Peyer's patch (tissue), 4 donors: Measurements from ENCODE around the gene CUBN. TPM values are rescaled to one million over a fixed set of nuclear protein-coding genes. Genes with fewer than 3 reads are reported as not detected.
A peak's percentile ranks its signal among the peaks of the same experiment; 100 is the strongest.

Source experiments
- DNase-seq, 3 donors: peaks; one replicate each; pipeline ENCODE4 v3.0.0-alpha.2; 2017 to 2019
- H3K27ac ChIP-seq, 4 donors: fragments of 200-600 bp; sonication (generic); one replicate each; pipeline ENCODE4 v1.5.1; 2016 to 2019
- H3K27me3 ChIP-seq, 2 donors: fragments of 200-600 bp; sonication (generic); one replicate each; pipeline ENCODE4 v1.5.1; 2019
- H3K36me3 ChIP-seq, 3 donors: fragments of 200-600 bp; sonication (generic); one replicate each; pipeline ENCODE4 v1.5.1; 2016 to 2019
- H3K4me1 ChIP-seq, 4 donors: fragments of 200-600 bp; sonication (generic); one replicate each; pipeline ENCODE4 v1.5.1; 2016 to 2019
- H3K4me3 ChIP-seq, 4 donors: fragments of 200-600 bp; sonication (generic); 1 replicate in 3 of 4; 2 replicates in 1 of 4; pipeline ENCODE4 v1.5.1; 2016 to 2019; ENCODE audit warnings: mild to moderate bottlenecking in 1 of 4
- H3K9me3 ChIP-seq, 4 donors: fragments of 200-600 bp; sonication (generic); one replicate each; pipeline ENCODE4 v1.5.1; 2016 to 2019; ENCODE audit warnings: mild to moderate bottlenecking in 1 of 4
- POLR2A ChIP-seq, 2 donors: fragments of 450-650 bp; IDR thresholded peaks; one replicate each; pipeline ENCODE4 v1.5.1; 2017; ENCODE audit warnings: antibody characterized with exemption in 2 of 2, mild to moderate bottlenecking in 2 of 2, moderate library complexity in 2 of 2
- total RNA-seq, 4 donors: library from RNA; depleted of rRNA; stranded (reverse); fragments of >200 nt; gene quantifications; one replicate each; pipeline ENCODE4 v1.1.0, GENCODE V29; 2016
- TF ChIP-seq, protein P1 (sequence below), 6 experiments: fragments of 450-650 bp in 4 of 6; fragments of 200-600 bp in 2 of 6; sonication (generic) in 1 of 6; IDR thresholded peaks; one replicate each; pipeline ENCODE4 v1.5.1; 2017 to 2019; ENCODE audit warnings: antibody characterized with exemption in 6 of 6, mild to moderate bottlenecking in 3 of 6, moderate library complexity in 1 of 6

Gene CUBN
- total RNA-seq, 4 donors from 2014 or later, result 2.5 to 329 (median 126) TPM

DNA sequence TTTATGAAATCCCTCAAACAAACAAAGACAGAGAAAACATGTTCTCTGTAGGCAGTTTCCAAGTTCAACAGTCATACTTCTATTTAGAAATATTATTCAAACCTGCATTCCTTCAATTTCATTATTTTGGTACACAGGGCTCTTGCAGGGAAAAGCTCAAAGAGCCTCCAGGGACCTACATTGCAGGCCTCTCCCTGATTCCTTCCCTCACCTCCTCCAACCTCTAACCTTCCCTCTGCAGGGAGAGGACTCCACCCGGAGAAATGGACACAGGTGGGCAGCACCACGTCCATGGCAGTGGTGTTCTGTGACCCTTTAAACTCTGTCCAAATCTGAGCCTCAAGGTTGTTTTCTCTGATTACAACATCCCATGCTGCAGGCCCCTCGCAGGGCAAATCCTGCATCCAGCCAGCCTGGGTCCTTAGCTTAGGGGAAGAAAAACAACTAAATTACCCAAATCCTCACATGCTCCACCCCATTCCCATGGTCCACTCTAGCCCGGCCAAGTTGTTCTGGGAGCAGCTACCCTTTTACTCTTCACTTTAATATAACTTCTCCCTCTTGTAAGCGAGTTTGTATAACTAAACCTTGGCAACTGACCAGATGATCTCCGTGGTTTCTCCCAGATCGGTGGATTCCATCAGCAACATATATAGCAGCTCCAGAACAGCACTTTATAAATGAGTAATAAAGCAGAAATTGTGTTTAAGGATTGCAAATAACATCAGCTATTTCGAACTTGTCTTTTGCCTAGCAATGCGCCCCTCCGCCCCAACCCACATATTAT is 129.8 kb downstream of the CUBN start:
- no peaks in the 10 kb centered on the region for H3K36me3 ChIP-seq
- DNase-seq, result no peak
- peak overlapping the region in 3 of 4 donors; percentile 10 to 45 (median 30) for H3K27ac ChIP-seq
- H3K27me3 ChIP-seq, result no peaks in the 10 kb centered on the region
- no peak overlapping the region for H3K4me3 ChIP-seq
- no peaks in the 10 kb centered on the region for H3K4me1 ChIP-seq
- no peaks in the 10 kb centered on the region for H3K9me3 ChIP-seq
- no peak for TF ChIP-seq POLR2A (IDR thresholded peaks at IDR 0.05)
- TF ChIP-seq, protein P1, sequence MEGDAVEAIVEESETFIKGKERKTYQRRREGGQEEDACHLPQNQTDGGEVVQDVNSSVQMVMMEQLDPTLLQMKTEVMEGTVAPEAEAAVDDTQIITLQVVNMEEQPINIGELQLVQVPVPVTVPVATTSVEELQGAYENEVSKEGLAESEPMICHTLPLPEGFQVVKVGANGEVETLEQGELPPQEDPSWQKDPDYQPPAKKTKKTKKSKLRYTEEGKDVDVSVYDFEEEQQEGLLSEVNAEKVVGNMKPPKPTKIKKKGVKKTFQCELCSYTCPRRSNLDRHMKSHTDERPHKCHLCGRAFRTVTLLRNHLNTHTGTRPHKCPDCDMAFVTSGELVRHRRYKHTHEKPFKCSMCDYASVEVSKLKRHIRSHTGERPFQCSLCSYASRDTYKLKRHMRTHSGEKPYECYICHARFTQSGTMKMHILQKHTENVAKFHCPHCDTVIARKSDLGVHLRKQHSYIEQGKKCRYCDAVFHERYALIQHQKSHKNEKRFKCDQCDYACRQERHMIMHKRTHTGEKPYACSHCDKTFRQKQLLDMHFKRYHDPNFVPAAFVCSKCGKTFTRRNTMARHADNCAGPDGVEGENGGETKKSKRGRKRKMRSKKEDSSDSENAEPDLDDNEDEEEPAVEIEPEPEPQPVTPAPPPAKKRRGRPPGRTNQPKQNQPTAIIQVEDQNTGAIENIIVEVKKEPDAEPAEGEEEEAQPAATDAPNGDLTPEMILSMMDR (IDR thresholded peaks at IDR 0.05), result no peak

DNA sequence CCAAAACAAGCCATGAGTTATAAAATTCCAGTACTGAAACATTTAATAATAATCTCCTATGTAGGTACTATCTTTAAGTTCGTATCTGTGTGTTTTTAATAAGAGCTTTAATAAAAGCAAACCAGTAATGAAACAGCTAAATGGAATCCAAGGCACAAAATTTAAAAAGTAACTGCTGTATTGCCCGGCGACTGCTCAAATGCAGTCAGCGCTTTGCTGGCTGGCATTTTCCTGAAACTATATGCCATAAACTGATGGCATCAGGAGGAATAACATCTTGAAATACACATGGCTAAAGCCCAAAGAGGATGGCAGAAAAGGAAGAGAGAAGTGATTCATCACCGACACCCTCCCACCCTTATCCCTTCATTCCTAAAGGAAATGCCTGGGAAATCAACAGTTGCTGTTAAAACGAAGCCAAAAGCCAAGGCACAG is 133.1 kb downstream of the CUBN start:
- H3K27ac ChIP-seq, result peak overlapping the region in 2 of 4 donors; percentile 48 to 56
- no peak for TF ChIP-seq POLR2A (IDR thresholded peaks at IDR 0.05)
- TF ChIP-seq, protein P1 (IDR thresholded peaks at IDR 0.05), result no peak
- H3K9me3 ChIP-seq, result no peaks in the 10 kb centered on the region
- no peak overlapping the region for H3K4me3 ChIP-seq
- no peaks in the 10 kb centered on the region for H3K36me3 ChIP-seq
- H3K4me1 ChIP-seq, result no peaks in the 10 kb centered on the region
- no peaks in the 10 kb centered on the region for H3K27me3 ChIP-seq
- DNase-seq, result no peak

DNA sequence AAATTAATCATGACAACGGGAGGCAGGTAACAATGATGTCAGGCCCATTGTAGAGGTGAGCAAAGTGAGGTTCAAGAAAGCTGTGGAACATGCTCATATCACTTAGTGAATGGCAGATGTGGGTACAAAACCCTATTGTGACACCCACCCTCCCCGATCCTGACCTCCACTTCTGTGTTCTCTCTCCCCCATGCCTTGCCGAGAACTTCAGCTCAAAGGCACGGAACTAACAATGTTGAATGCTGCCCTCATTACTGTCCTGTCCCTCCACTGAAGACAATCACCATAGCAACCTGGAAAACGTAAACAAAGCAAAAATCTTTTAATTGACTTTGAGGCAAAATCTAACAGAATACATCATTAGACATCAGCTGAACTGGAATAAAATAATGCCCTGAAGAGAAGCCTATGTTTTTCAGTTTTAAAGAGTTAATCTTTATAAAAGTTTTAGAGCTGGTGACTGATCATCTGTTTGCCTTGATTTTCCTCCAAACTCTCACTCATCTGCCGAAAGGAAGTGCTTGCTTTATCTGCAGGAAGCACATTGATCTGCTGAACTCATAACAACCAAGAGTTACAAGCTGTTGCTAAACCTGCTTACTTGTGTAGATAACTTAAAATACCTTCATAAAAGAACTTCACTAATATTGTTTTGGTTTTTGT is 133.6 kb downstream of the CUBN start:
- Histone ChIP-seq H3K27me3 (no peaks in the 10 kb centered on the region), H3K4me1 (no peaks in the 10 kb centered on the region), H3K4me3 (no peak overlapping the region), H3K27ac (peak overlapping the region in 1 of 4 donors; percentile 56), H3K9me3 (no peaks in the 10 kb centered on the region), H3K36me3 (no peaks in the 10 kb centered on the region)
- TF ChIP-seq POLR2A (IDR thresholded peaks at IDR 0.05), result no peak
- TF ChIP-seq, protein P1 (IDR thresholded peaks at IDR 0.05), result no peak
- DNase-seq, result no peak

DNA sequence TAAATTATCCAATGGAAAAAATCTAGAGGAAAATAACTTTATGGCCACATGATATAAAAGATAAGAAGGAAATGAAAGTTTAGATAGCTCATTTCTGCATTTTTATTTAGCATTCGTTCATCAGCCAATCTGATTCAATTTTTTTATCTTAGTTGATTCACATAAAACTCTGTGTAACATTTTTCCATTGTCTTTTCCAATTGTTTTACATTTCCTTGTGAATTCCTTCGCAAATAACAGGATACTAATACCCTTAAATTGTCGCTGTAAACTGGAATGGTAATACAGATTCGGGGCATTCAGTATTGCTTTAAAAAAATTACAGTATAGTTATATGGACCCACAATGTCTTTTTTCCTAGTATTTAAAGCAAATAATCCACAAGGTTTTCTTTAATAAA is 136.4 kb downstream of the CUBN start:
- Histone ChIP-seq H3K4me3 (no peak overlapping the region), H3K9me3 (no peaks in the 10 kb centered on the region), H3K27me3 (no peaks in the 10 kb centered on the region), H3K27ac (no peak overlapping the region), H3K36me3 (no peaks in the 10 kb centered on the region), H3K4me1 (no peaks in the 10 kb centered on the region)
- no peak for DNase-seq
- no peak for TF ChIP-seq POLR2A (IDR thresholded peaks at IDR 0.05)
- TF ChIP-seq, protein P1 (IDR thresholded peaks at IDR 0.05), result no peak

DNA sequence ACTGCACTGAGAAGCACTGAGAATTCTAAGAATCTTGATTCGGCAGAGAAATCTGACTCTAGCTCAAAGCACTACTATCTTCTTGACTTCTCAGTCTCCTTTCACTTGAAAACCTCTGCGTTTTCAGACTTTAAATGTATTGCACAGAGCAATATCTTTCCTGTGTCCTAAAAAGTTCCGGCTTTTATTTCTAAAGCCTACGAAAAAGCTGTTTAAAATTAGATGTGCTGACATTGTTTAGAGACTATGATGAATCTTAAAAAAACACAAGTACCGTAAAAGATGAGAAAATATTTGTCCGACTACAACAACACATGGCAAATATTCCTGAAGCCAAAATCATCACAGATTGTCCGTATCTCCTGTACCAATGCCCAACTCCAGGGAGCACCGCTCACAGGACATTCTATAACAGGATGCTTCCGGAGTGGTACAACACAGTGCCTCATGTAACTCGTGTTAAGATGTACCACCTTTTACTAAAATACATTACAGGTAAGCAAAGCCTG is 136.9 kb downstream of the CUBN start:
- H3K9me3 ChIP-seq, result no peaks in the 10 kb centered on the region
- H3K4me3 ChIP-seq, result no peak overlapping the region
- no peaks in the 10 kb centered on the region for H3K4me1 ChIP-seq
- no peak for TF ChIP-seq POLR2A (IDR thresholded peaks at IDR 0.05)
- TF ChIP-seq, protein P1 (IDR thresholded peaks at IDR 0.05), result no peak
- H3K36me3 ChIP-seq, result no peaks in the 10 kb centered on the region
- no peak for DNase-seq
- H3K27ac ChIP-seq, result no peak overlapping the region
- H3K27me3 ChIP-seq, result no peaks in the 10 kb centered on the region
